Neural progenitor cell (in vitro differentiated cells): Measurements from ENCODE around the gene SRL. TPM values are rescaled to one million over a fixed set of nuclear protein-coding genes. Genes with fewer than 3 reads are reported as not detected.

Experiments used
- DNase-seq: peaks from one replicate; pipeline ENCODE4 v3.0.0-alpha.2; 2016; ENCODE audit warnings: low spot score
- H2AFZ ChIP-seq: fragments of 200-600 bp; sonication (generic); replicated peaks from 2 replicates; pipeline ENCODE4 v1.6.1; 2016; ENCODE audit warnings: antibody characterized with exemption
- H3F3A ChIP-seq: fragments of 200-600 bp; sonication (generic); 2 replicates; pipeline ENCODE4 v1.6.1; 2016; ENCODE audit warnings: antibody characterized with exemption, low read depth
- H3K27ac ChIP-seq: fragments of 200-600 bp; sonication (generic); 2 replicates; pipeline ENCODE4 v1.5.1; 2016; ENCODE audit warnings: mild to moderate bottlenecking
- H3K27me3 ChIP-seq: fragments of 200-600 bp; sonication (generic); 2 replicates; pipeline ENCODE4 v1.6.1; 2016; ENCODE audit warnings: mild to moderate bottlenecking, moderate library complexity
- H3K36me3 ChIP-seq: fragments of 200-600 bp; sonication (generic); 2 replicates; pipeline ENCODE4 v1.5.1; 2016
- H3K4me1 ChIP-seq: fragments of 200-600 bp; sonication (generic); 2 replicates; pipeline ENCODE4 v1.6.1; 2016; ENCODE audit warnings: mixed run types
- H3K4me2 ChIP-seq: fragments of 200-600 bp; sonication (generic); 2 replicates; pipeline ENCODE4 v1.6.1; 2016
- H3K4me3 ChIP-seq: fragments of 200-600 bp; sonication (generic); 2 replicates; pipeline ENCODE4 v1.5.1; 2016
- H3K79me2 ChIP-seq: fragments of 200-600 bp; sonication (generic); 2 replicates; pipeline ENCODE4 v1.6.1; 2016; ENCODE audit warnings: low read depth
- H3K9ac ChIP-seq: fragments of 200-600 bp; sonication (generic); 2 replicates; pipeline ENCODE4 v1.6.1; 2016
- H3K9me3 ChIP-seq: fragments of 200-600 bp; sonication (generic); 2 replicates; pipeline ENCODE4 v1.5.1; 2016; ENCODE audit warnings: low read depth
- H4K20me1 ChIP-seq: fragments of 200-600 bp; sonication (generic); 2 replicates; pipeline ENCODE4 v1.6.1; 2016; ENCODE audit warnings: low read depth
- H3K27ac Mint-ChIP-seq: 3 replicates; pipeline ENCODE4 v1.8.0; 2021; ENCODE audit warnings: mixed read lengths
- H3K27me3 Mint-ChIP-seq: 2 replicates; pipeline ENCODE4 v1.8.0; 2022; ENCODE audit warnings: low read depth, mild to moderate bottlenecking, inconsistent platforms, moderate library complexity, mixed read lengths; ENCODE audit not compliant: insufficient read depth
- H3K36me3 Mint-ChIP-seq: 3 replicates; pipeline ENCODE4 v1.8.0; 2021; ENCODE audit warnings: mixed read lengths
- H3K4me1 Mint-ChIP-seq: 3 replicates; pipeline ENCODE4 v1.8.0; 2021; ENCODE audit warnings: mixed read lengths
- H3K4me3 Mint-ChIP-seq: 3 replicates; pipeline ENCODE4 v1.8.0; 2021; ENCODE audit warnings: mild to moderate bottlenecking, moderate library complexity, mixed read lengths
- H3K9me3 Mint-ChIP-seq: 3 replicates; pipeline ENCODE4 v1.8.0; 2020; ENCODE audit warnings: mixed read lengths
- EZH2 ChIP-seq: fragments of 200-600 bp; sonication (generic); IDR thresholded peaks from 2 replicates; pipeline ENCODE4 v1.6.1; 2017; ENCODE audit warnings: antibody characterized with exemption, mild to moderate bottlenecking, moderate library complexity
- EZH2phosphoT487 ChIP-seq: fragments of 200-600 bp; sonication (generic); IDR thresholded peaks from 2 replicates; pipeline ENCODE4 v1.6.1; 2017; ENCODE audit warnings: antibody characterized with exemption
- total RNA-seq: library from RNA; depleted of rRNA; stranded (reverse); fragments of >200 nt; gene quantifications from 2 replicates; pipeline ENCODE4 v1.2.3, GENCODE V29; 2015; ENCODE audit warnings: low replicate concordance
- TF ChIP-seq, protein P1 (sequence below): fragments of 200-600 bp; sonication (generic); IDR thresholded peaks from 2 replicates; pipeline ENCODE4 v1.5.1; 2017; ENCODE audit warnings: antibody characterized with exemption, mild to moderate bottlenecking

Gene SRL
- total RNA-seq, 1 donor from 2014 or later = 0.22 TPM

DNA sequence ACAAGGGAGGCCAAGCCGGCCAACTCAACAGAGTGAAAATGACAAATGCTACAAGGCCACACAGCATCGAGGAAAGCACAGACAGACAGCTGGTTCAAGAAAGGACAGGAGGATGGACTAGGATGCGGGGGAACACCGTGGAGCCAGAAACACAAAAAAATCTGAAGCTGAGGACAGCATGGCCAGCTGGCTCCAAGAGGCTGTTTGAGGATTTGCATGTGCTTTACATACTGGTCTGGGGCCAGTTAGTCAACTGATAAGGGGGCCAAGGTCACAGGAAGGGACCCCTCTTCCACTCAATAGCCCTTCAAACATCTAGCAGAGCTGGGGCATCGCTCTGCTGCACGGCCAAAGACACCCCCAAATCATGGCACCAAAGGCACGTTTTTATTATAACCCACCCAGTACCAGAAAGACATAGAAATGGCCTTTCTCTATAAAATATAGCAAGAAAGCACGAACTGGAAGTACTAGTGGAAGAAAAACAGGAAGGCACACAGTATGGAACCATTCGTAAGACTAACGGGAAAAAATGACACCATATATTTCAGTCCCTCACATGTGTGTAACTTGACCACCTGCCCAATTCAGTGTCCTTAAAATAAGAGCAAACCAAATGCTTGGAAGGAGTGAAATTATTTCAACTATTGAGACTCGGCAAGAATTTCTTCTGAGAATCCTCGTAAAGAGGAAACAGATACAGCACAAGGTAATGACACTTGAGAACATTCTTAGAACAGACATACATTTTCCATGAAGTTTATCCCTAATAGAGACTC, 7.8 kb upstream of the SRL start:
- H3K4me3 Mint-ChIP-seq = no peak overlapping the region
- H3K36me3 ChIP-seq = no peaks in the 10 kb centered on the region
- H3K27ac Mint-ChIP-seq = no peak overlapping the region
- no peak overlapping the region for H3K4me2 ChIP-seq
- peaks cover 3% of the 10 kb centered on the region for H3K79me2 ChIP-seq
- H2AFZ ChIP-seq = no peak overlapping the region
- no peaks in the 10 kb centered on the region for H3K27me3 ChIP-seq
- no peaks in the 10 kb centered on the region for H3K9me3 Mint-ChIP-seq
- no peak overlapping the region for H3K4me3 ChIP-seq
- peaks cover 5% of the 10 kb centered on the region for H3K4me1 ChIP-seq
- DNase-seq = no peak
- no peaks in the 10 kb centered on the region for H3K9me3 ChIP-seq
- no peaks in the 10 kb centered on the region for H3K36me3 Mint-ChIP-seq
- no peak overlapping the region for H3K27ac ChIP-seq
- peaks cover 26% of the 10 kb centered on the region for H3F3A ChIP-seq
- H3K4me1 Mint-ChIP-seq = peaks cover 12% of the 10 kb centered on the region
- peaks cover 4% of the 10 kb centered on the region for H3K27me3 Mint-ChIP-seq
- TF ChIP-seq EZH2phosphoT487 (no peak), EZH2 (no peak)
- TF ChIP-seq, protein P1, sequence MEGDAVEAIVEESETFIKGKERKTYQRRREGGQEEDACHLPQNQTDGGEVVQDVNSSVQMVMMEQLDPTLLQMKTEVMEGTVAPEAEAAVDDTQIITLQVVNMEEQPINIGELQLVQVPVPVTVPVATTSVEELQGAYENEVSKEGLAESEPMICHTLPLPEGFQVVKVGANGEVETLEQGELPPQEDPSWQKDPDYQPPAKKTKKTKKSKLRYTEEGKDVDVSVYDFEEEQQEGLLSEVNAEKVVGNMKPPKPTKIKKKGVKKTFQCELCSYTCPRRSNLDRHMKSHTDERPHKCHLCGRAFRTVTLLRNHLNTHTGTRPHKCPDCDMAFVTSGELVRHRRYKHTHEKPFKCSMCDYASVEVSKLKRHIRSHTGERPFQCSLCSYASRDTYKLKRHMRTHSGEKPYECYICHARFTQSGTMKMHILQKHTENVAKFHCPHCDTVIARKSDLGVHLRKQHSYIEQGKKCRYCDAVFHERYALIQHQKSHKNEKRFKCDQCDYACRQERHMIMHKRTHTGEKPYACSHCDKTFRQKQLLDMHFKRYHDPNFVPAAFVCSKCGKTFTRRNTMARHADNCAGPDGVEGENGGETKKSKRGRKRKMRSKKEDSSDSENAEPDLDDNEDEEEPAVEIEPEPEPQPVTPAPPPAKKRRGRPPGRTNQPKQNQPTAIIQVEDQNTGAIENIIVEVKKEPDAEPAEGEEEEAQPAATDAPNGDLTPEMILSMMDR = no peak
- no peaks in the 10 kb centered on the region for H4K20me1 ChIP-seq
- H3K9ac ChIP-seq = no peak overlapping the region

DNA sequence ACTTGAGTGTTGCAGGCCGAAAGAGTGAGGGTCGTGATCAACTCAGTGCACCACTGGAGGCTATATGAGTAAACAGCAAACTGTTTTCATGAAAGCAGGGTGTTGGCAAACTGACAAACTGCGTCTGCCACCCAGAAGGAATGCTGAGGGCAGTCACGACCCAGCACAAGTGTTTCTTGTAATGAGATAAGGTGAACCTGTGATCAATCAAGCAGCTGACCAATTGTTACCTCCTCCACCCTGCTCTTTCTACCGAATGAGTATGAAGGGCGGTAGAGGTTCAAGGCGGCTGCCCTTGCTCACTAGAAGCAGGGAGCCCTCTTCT, 5.5 kb upstream of the SRL start:
- DNase-seq = no peak
- no peak overlapping the region for H3K9ac ChIP-seq
- peaks cover 5% of the 10 kb centered on the region for H3K27me3 Mint-ChIP-seq

DNA sequence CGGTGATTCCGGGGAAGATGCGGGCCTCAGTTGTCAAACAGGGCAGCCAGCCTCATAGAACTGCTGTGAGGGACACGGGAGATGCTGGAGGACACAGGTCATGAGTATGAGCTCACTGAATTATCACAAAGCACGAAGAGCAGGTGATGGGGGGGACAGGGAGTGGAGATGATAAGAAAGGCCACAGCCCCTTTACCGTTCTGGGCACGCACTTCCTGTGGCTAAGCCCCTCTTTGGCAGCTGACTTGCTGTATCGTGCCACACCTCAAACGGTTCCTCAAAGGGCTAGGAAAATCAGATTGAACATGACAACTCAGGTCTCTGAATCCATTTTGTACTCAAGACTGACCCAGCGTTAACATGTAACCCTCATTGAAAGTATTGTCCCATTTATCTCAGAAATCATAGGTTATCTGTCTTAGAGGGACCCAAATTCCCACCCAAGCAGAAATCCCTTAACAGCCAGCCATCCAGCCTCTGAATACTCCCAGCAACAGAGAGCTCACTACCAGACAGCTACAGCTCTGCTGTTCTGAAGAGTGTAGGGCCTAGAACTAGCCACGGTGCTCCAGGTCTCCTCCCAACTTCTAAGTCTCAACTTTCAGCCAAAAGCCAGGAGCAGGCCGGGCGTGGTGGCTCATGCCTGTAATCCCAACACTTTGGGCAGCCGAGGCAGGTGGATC, 5.0 kb upstream of the SRL start:
- Mint-ChIP-seq H3K36me3 (no peaks in the 10 kb centered on the region), H3K27ac (no peak overlapping the region), H3K4me1 (peaks cover 22% of the 10 kb centered on the region), H3K4me3 (no peak overlapping the region), H3K27me3 (peaks cover 7% of the 10 kb centered on the region), H3K9me3 (peaks cover 5% of the 10 kb centered on the region)
- Histone ChIP-seq H3K4me1 (peaks cover 8% of the 10 kb centered on the region), H3K36me3 (no peaks in the 10 kb centered on the region), H3K9me3 (no peaks in the 10 kb centered on the region), H3K27me3 (no peaks in the 10 kb centered on the region), H2AFZ (no peak overlapping the region), H3K9ac (no peak overlapping the region), H3F3A (peaks cover 10% of the 10 kb centered on the region), H3K79me2 (no peaks in the 10 kb centered on the region), H3K4me2 (no peak overlapping the region), H3K27ac (no peak overlapping the region), H3K4me3 (no peak overlapping the region), H4K20me1 (no peaks in the 10 kb centered on the region)
- no peak for DNase-seq
- TF ChIP-seq, protein P1 = no peak
- TF ChIP-seq EZH2 = no peak

More for the DNA sequence above, 5.5 kb upstream of the SRL start:
- H3K36me3 Mint-ChIP-seq = no peaks in the 10 kb centered on the region
- H3K27ac ChIP-seq = no peak overlapping the region
- H4K20me1 ChIP-seq = no peaks in the 10 kb centered on the region
- H3K27ac Mint-ChIP-seq = no peak overlapping the region
- TF ChIP-seq EZH2 (no peak), EZH2phosphoT487 (no peak)
- TF ChIP-seq, protein P1 = no peak
- H3K79me2 ChIP-seq = no peaks in the 10 kb centered on the region
- no peak overlapping the region for H3K4me3 ChIP-seq
- H3K4me1 Mint-ChIP-seq = peaks cover 18% of the 10 kb centered on the region
- H2AFZ ChIP-seq = no peak overlapping the region
- no peak overlapping the region for H3K4me2 ChIP-seq
- H3K4me3 Mint-ChIP-seq = no peak overlapping the region
- peaks cover 5% of the 10 kb centered on the region for H3K9me3 Mint-ChIP-seq
- no peaks in the 10 kb centered on the region for H3K27me3 ChIP-seq
- peaks cover 8% of the 10 kb centered on the region for H3K4me1 ChIP-seq
- no peaks in the 10 kb centered on the region for H3K9me3 ChIP-seq
- H3K36me3 ChIP-seq = no peaks in the 10 kb centered on the region
- peaks cover 10% of the 10 kb centered on the region for H3F3A ChIP-seq
